Glutamatergic neuron (in vitro differentiated cells): ENCODE measurements around the gene GUK1. TPM values are rescaled to one million over a fixed set of nuclear protein-coding genes. Genes with fewer than 3 reads are reported as not detected.

Experiments used
- DNase-seq: peaks from one replicate; pipeline ENCODE4 v3.0.0; 2022
- H3K27ac Mint-ChIP-seq: one replicate; pipeline ENCODE4 v1.8.0; 2020; ENCODE audit warnings: mild to moderate bottlenecking, mixed read lengths, inconsistent platforms; ENCODE audit not compliant: unreplicated experiment
- H3K27me3 Mint-ChIP-seq: one replicate; pipeline ENCODE4 v1.8.0; 2020; ENCODE audit warnings: mild to moderate bottlenecking, moderate library complexity, mixed read lengths, inconsistent platforms; ENCODE audit not compliant: unreplicated experiment
- H3K36me3 Mint-ChIP-seq: one replicate; pipeline ENCODE4 v1.8.0; 2020; ENCODE audit warnings: mild to moderate bottlenecking, mixed read lengths, inconsistent platforms; ENCODE audit not compliant: unreplicated experiment
- H3K4me1 Mint-ChIP-seq: one replicate; pipeline ENCODE4 v1.8.0; 2020; ENCODE audit warnings: mild to moderate bottlenecking, low read depth, mixed read lengths, inconsistent platforms; ENCODE audit not compliant: unreplicated experiment
- H3K4me3 Mint-ChIP-seq: one replicate; pipeline ENCODE4 v1.8.0; 2020; ENCODE audit warnings: mild to moderate bottlenecking, mixed read lengths, inconsistent platforms; ENCODE audit not compliant: unreplicated experiment
- H3K9me3 Mint-ChIP-seq: one replicate; pipeline ENCODE4 v1.8.0; 2020; ENCODE audit warnings: mild to moderate bottlenecking, moderate library complexity, mixed read lengths, inconsistent platforms; ENCODE audit not compliant: unreplicated experiment
- CTCF ChIP-seq: fragments of 200-600 bp; sonication (generic); IDR thresholded peaks from one replicate; pipeline ENCODE4 v1.5.0; 2021; ENCODE audit not compliant: partially characterized antibody, unreplicated experiment
- microRNA-seq: library from miRNA; unstranded; fragments of <30 nt; microRNA quantifications from one replicate; pipeline ENCODE4, GENCODE V29; 2020; ENCODE audit not compliant: unreplicated experiment
- total RNA-seq: library from RNA; stranded (reverse); fragmentation: NEBNext Ultra II Directional; extraction: Animal tissue kit (Norgen Biotek cat#: 25700); gene quantifications from one replicate; pipeline ENCODE4 v1.2.1, GENCODE V29; 2021; ENCODE audit not compliant: unreplicated experiment

GUK1 gene
- total RNA-seq, 1 donor from 2014 or later: 128 TPM

GRCh38 chr1:228190778-228191177 is 50.7 kb downstream of the GUK1 start:
- H3K4me3 Mint-ChIP-seq: no peak overlapping the region
- TF ChIP-seq CTCF: no peak
- no peak for DNase-seq
- H3K27me3 Mint-ChIP-seq: peaks cover 2% of the 10 kb centered on the region
- H3K4me1 Mint-ChIP-seq: no peaks in the 10 kb centered on the region
- H3K27ac Mint-ChIP-seq: no peak overlapping the region
- H3K9me3 Mint-ChIP-seq: peaks cover 12% of the 10 kb centered on the region
- peaks cover 10% of the 10 kb centered on the region for H3K36me3 Mint-ChIP-seq

GRCh38 chr1:228194436-228194835 is 54.4 kb downstream of the GUK1 start:
- no peak overlapping the region for H3K4me3 Mint-ChIP-seq
- no peak overlapping the region for H3K27ac Mint-ChIP-seq

GRCh38 chr1:228194921-228195812 is 55.1 kb downstream of the GUK1 start:
- Mint-ChIP-seq H3K9me3 (peaks cover 23% of the 10 kb centered on the region), H3K27me3 (peaks cover 2% of the 10 kb centered on the region), H3K36me3 (peaks cover 14% of the 10 kb centered on the region)

More at GRCh38 chr1:228194436-228194835, 54.4 kb downstream of the GUK1 start:
- TF ChIP-seq CTCF: no peak
- no peak for DNase-seq
- Mint-ChIP-seq H3K4me1 (no peaks in the 10 kb centered on the region), H3K36me3 (peaks cover 11% of the 10 kb centered on the region), H3K27me3 (peaks cover 2% of the 10 kb centered on the region), H3K9me3 (peaks cover 21% of the 10 kb centered on the region)

GRCh38 chr1:228197555-228198147 is 57.6 kb downstream of the GUK1 start:
- Mint-ChIP-seq H3K27ac (no peak overlapping the region), H3K4me1 (no peaks in the 10 kb centered on the region), H3K9me3 (peaks cover 20% of the 10 kb centered on the region), H3K27me3 (no peaks in the 10 kb centered on the region), H3K4me3 (no peak overlapping the region), H3K36me3 (peaks cover 20% of the 10 kb centered on the region)
- no peak for TF ChIP-seq CTCF
- DNase-seq: no peak

More at GRCh38 chr1:228194921-228195812, 55.1 kb downstream of the GUK1 start:
- Mint-ChIP-seq H3K27ac (no peak overlapping the region), H3K4me3 (no peak overlapping the region), H3K4me1 (no peaks in the 10 kb centered on the region)
- DNase-seq: no peak
- no peak for TF ChIP-seq CTCF

Small RNA genes lying within 50 kb of the gene (microRNA-seq; reads per million reads assigned to microRNA genes)
- 11.4 reads per million, percentile 52 among the genes with 10 or more reads in this experiment for gene MIR3620

Other genes starting within 250 kb of the GUK1 start
- 13.8 TPM for gene WNT9A, start 192.3 kb upstream of the GUK1 start, total RNA-seq
- not detected for gene WNT3A, start 133.3 kb upstream of the GUK1 start, total RNA-seq
- 222 TPM for gene ARF1, start 57.6 kb upstream of the GUK1 start, total RNA-seq
- gene C1orf35, start 37.0 kb upstream of the GUK1 start, total RNA-seq: 21.9 TPM
- gene MRPL55, start 31.0 kb upstream of the GUK1 start, total RNA-seq: 61.5 TPM
- gene GJC2, start 9.7 kb downstream of the GUK1 start, total RNA-seq: 3.0 TPM
- 7.7 TPM for gene IBA57, start 25.5 kb downstream of the GUK1 start, total RNA-seq
- gene OBSCN, start 67.8 kb downstream of the GUK1 start, total RNA-seq: 25.7 TPM